ENCODE measurements around the gene RAPGEF2.

- no peak for TF ChIP-seq CTCF (IDR thresholded peaks at IDR 0.05)
- TF ChIP-seq POLR2A (IDR thresholded peaks at IDR 0.05) = no peak
These were observed 129.7 kb downstream of the RAPGEF2 start for GRCh38 chr4:159232465-159233106.

All from testis (tissue), 2 donors.